Measurements from ENCODE around the gene MFSD2A.
"Not testable (repeated sequence)": the region's sequence is repeated elsewhere in the genome, so short reads cannot be mapped to it uniquely, and the experiment has no call there.

Gene MFSD2A

GRCh38 chr1:39969531-39970270 is 14.8 kb downstream of the MFSD2A start:
- DNase-seq, result no peak

DNA sequence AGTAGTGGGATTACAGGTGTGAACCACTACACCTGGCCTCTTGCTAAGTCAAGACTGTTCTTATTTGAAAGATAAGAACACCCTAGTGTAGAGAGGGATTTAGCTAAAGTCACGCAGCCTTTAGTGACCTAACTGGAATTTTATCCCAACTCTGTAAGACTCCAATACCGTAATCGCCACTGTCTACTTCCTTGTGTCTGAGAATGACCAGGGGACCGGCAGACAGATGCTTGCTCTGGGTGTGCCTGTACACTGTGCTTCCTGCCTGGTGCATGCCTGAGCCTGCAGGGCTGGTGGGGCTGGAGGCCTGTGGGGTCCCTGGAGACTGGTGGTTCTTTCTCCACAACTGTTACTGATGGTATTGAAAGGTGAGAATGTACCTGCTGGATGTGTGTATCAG is 15.3 kb downstream of the MFSD2A start:
- DNase-seq, result no peak

- no peak for DNase-seq
Measured at GRCh38 chr1:39971138-39971537, 16.2 kb downstream of the MFSD2A start.

DNA sequence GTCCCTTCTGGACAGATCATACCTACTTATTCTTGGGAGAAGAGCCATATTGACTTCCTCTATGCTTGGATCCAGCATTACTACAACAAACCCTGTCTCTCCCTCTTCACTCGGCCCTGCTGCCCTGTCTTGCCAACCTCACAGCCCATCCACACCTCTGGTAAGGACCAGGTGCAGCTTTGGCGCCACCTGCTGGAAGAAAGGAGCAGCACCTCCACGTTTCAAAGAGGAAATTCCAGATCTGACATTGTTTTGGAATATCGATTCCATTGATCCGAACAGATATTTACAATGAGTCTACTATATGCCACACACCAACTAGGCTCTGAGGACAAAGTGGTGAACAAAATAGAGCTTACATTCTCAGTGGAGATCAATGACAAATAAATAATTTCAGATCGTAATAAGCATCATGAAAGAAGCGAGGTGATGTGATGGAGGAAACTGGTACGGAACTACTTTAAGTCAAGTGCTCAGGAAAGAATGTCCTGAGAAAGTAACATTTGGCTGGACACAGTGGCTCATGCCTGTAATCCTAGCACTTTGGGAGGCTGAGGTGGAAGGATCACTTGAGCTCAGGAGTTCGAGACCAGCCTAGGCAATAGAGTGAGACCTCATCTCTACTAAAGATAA is 18.7 kb downstream of the MFSD2A start:
- DNase-seq, result peak; percentile 90

DNA sequence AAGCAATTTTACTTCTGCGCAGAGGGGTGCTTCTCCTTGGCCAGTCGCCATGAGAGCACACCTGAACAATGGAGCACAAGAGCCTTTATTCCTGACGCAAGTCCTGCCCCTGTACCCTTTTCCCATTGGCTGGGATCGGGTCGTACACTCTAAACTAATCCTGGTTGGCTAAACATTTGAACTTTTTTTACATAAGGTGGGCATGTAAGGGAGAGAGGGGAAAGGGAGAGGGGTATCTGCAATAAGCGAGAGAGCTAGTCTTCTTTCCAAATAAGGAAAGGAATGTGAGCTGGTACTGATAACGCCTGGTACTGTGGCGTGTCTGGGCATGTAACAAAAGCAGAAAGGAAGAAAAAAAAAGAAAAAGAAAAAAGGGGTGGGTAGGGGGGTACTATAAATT is 21.8 kb downstream of the MFSD2A start:
- DNase-seq, result no peak

GRCh38 chr1:39977202-39977601 is 22.3 kb downstream of the MFSD2A start:
- DNase-seq, result no peak

DNA sequence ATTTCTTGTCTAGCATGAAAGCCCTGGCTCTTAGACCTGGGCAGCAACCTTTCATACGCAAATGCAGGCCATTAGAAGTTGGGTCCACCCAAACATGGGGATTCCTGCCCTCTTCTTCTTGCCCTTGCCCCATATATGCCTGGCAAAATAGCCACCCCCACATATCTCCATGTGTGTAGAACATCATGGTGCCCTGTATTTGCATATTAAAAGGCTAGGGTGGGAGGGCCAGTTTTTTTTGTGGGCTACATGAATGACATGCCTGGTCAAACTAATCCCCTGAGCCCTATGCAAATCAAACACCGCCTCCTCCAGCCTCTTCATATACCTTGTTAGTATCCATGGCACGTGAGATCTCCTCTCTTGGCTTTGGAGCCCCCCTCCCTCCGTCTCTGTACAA is 24.7 kb downstream of the MFSD2A start:
- DNase-seq, result no peak

GRCh38 chr1:39980555-39981313 is 25.8 kb downstream of the MFSD2A start:
- DNase-seq, result no peak

DNA sequence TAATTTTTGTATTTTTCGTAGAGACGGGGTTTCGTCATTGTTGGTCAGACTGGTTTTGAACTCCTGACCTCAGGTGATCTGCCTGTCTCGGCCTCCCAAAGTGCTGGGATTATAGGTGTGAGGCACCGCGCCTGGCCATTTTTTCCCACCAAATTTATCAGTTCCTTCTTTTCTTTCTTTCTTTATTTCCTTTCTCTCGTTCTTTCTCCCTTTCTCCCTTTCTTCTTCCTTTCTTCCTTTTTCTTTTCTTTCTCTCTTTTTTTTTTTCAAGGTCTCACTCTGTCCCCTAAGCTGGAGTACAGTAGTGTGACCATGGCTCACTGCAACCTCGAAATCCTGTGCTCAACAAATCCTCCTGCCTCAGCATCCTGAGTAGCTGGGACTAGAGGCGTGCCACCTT is 26.4 kb downstream of the MFSD2A start:
- no peak for DNase-seq

DNA sequence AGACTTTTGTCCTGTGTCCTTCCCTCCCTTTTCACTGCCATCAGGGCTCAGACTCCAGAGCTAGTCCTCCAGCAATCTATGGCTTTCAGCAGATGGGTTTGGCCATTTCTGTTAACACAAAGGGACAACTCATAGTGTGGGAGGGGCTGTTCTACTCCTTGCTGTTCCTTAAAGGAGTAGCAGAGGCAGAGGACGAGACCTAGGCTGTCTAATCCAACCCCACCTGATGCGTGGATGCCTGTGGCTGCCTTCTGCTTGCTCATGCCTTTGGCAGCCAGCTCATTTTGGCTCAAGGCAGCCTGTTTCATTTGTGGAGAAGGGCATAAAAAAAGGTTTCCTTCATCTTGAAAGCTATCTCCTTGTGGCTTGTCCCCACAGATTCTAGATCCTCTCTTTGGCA is 27.0 kb downstream of the MFSD2A start:
- no peak for DNase-seq

DNA sequence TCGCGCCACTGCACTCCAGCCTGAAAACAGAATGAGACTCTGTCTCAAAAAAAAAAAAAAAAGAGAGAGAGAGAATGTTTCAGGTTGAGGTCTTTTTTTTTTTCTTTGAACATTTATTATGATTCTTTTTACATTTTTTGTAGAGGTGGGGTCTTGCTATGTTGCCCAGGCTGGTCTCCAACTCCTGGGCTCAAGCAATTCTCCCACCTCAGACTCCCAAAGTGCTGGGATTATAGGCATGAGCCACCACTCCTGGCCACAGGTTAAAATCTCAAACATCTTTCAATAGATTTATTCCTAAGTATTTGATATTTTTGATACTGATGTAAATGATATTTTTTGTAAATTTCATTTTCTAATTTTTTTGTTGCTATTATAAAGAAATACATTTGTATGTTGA is 29.5 kb downstream of the MFSD2A start:
- DNase-seq, result not testable (repeated sequence)

GRCh38 chr1:39984951-39985350 is 30.0 kb downstream of the MFSD2A start:
- DNase-seq, result no peak

DNA sequence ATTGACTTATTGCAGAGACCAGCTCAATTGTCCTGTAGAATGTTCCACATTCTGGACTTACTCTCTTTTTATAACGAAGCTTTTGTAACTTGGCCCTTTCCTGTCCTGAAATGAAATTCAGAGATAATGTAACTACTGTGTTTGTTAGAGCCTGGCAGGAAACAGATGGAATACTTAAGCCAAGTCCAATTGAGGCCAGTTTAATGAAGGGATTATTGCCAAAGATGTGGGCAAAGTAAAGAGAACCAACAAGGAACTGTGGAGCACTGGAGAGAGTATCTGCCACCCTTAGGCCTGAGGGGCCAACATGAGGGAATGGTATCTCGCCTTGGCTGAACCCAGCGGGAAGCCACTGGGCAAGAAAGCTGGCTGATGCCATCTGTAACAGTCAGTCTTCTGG is 32.9 kb downstream of the MFSD2A start:
- no peak for DNase-seq

- DNase-seq, result no peak
Measured at GRCh38 chr1:39988618-39989343, 33.8 kb downstream of the MFSD2A start.

GRCh38 chr1:39990428-39990827 is 35.5 kb downstream of the MFSD2A start:
- DNase-seq, result no peak

GRCh38 chr1:39992234-39992633 is 37.3 kb downstream of the MFSD2A start:
- no peak for DNase-seq

- no peak for DNase-seq
Measured at GRCh38 chr1:39992888-39993287, 37.9 kb downstream of the MFSD2A start.

DNA sequence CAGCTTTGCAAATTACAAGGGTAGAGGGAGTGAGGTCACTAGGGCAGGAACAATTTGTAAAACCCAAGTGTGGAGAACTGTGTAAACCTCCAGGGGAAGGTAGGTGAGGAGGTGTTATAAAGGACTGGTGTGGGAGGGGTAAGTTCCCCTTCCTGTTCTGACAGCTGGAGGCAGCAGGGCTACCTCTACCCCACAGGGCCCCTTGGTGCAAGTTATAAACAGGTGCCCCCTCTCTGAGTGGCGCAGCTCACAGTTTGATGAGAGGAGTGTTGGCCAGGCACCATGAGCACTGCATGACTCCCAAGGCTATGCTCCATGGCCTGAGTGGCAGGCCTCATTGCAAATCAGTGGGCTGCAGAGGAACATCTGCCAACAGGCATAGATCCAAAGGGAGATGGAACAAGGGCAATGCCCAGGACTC is 41.0 kb downstream of the MFSD2A start:
- DNase-seq, result no peak

DNA sequence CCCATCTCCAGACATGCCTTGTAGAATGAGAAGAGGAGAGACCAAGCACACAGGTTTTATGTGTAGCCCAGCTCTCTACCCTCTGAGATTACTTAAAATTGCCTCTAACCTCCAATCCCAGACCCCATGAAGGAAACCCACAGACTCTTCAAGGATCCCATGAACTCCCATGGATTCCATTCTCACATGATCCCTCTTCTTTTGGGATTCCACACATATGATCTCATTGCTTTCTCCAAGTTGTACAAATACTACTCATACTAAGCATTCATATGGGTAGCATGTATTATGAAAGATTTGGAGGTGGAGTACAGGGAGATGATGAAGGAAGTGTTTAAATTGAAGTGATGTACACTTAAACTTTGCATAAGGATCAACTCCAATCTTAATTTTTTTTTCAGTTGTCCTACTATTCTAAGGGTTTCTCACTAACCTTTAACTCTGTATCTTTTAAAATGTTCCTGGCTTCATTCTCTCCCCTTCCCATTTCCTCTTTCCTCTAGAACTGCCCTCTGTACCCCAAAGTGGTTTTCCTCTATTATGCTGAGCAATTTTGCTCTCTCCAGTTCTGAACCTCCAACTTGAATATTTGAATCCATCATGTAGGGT is 41.6 kb downstream of the MFSD2A start:
- no peak for DNase-seq

DNA sequence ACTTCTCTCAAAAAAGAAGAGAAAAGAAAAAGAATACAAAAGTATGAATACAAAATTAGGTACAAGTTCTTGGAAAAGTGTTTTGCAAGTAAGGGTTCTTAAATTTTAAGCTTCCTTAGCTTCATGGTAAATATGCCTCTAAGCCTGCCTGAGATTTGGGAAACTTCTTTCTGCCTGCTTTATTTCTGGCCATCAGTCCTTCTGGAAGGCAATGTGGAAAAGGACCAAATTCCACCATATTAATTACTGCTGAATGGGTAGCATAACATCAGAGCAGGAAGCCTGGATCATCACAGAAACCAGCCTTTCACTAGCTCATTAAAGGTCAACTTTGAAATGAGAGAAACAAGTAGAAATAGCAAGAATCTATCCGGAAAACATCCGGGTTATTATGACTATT is 46.5 kb downstream of the MFSD2A start:
- no peak for DNase-seq

- DNase-seq, result no peak
Measured at GRCh38 chr1:40003156-40004093, 48.5 kb downstream of the MFSD2A start.

GRCh38 chr1:40004857-40005256 is 49.9 kb downstream of the MFSD2A start:
- DNase-seq, result no peak

All from activated effector memory CD4-positive, alpha-beta T cell treated with anti-CD3 and anti-CD28 coated beads, Interleukin-2, amount 50 U/mL, for 16 hours (primary cell).